ENCODE measurements around the gene ZSWIM2.
"Not testable (repeated sequence)": the region's sequence is repeated elsewhere in the genome, so short reads cannot be mapped to it uniquely, and the experiment has no call there.

Gene ZSWIM2

GRCh38 chr2:186842373-186842772 is 6.6 kb downstream of the ZSWIM2 start:
- no peaks in the 10 kb centered on the region for H3K4me1 ChIP-seq (ENCODE audit: control insufficient read depth, insufficient read depth, low read length)

GRCh38 chr2:186841940-186842339 is 7.0 kb downstream of the ZSWIM2 start:
- no peaks in the 10 kb centered on the region for H3K4me1 ChIP-seq (ENCODE audit: control insufficient read depth, insufficient read depth, low read length)
- H3K27me3 ChIP-seq (ENCODE audit: control insufficient read depth, insufficient read depth, low read length) = no peaks in the 10 kb centered on the region
- no peak overlapping the region for H3K4me3 ChIP-seq (ENCODE audit: low read length)
- DNase-seq (ENCODE audit: low read depth, low spot score) = no peak
- H3K36me3 ChIP-seq (ENCODE audit: control insufficient read depth, insufficient read depth, low read length) = no peaks in the 10 kb centered on the region
- no peaks in the 10 kb centered on the region for H3K9me3 ChIP-seq (ENCODE audit: control insufficient read depth, insufficient read depth, low read length)
- H3K27ac ChIP-seq (ENCODE audit: low read length) = no peak overlapping the region
- whole genome bisulfite sequencing (ENCODE audit: insufficient coverage, insufficient read length) = 100% methylated on average over 1 of the region's 3 CpGs

More at GRCh38 chr2:186842373-186842772, 6.6 kb downstream of the ZSWIM2 start:
- no peaks in the 10 kb centered on the region for H3K36me3 ChIP-seq (ENCODE audit: control insufficient read depth, insufficient read depth, low read length)
- no CpG with 5 or more reads among the region's 3 CpGs for WGBS (ENCODE audit: insufficient coverage, insufficient read length)
- H3K27ac ChIP-seq (ENCODE audit: low read length) = no peak overlapping the region
- no peak overlapping the region for H3K4me3 ChIP-seq (ENCODE audit: low read length)
- H3K9me3 ChIP-seq (ENCODE audit: control insufficient read depth, insufficient read depth, low read length) = no peaks in the 10 kb centered on the region
- no peak for DNase-seq (ENCODE audit: low read depth, low spot score)
- H3K27me3 ChIP-seq (ENCODE audit: control insufficient read depth, insufficient read depth, low read length) = no peaks in the 10 kb centered on the region

DNA sequence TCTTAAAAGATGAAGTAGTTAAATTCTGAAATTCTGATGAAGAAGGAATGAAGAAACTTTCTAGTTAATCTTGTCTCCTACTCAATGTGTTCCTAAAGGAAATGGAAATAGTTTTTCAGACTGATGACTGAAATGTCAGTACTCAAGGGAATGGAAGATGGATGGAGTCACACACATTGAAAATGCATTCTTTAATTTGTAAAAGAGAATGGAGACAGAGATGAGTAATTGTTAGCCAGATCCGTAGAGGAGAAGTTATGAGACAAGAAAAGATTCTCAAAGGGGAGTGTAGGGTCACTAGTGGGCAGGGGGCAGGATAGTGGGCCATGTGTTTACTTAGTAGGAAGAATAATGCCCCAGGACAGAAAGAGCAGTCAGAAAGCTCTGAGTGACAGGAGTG is 13.3 kb downstream of the ZSWIM2 start:
- H3K9me3 ChIP-seq (ENCODE audit: control insufficient read depth, insufficient read depth, low read length) = no peaks in the 10 kb centered on the region

DNA sequence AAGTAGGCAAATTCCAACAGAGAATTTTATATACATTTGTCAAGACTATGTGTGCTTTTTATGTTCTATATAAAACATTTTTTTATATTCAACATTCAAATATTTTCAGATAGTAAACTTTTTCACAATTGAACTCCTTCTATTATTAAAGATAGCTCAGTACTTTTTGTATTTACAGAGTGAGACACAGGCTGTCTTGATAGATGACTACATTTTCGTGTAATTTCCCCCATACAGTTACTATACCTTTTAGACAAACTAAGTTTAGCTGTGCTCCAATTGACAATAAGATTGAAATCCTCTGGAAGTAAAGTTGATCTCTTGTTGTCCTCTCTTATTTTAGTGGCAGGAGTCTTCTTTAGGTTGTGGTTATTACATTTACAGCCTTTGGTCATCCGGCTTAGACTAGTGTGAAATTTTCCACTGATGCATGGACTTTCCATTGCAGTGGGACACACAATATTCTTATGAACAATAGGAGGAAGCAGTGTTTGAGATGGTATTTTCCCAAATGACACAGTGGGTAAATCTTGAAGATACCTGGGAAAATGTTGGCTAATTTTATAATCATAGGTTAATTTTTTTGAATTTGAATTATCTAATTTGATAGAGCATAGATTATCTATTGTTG is 21.0 kb downstream of the ZSWIM2 start:
- H3K27ac ChIP-seq (ENCODE audit: low read length) = no peak overlapping the region
- no peaks in the 10 kb centered on the region for H3K9me3 ChIP-seq (ENCODE audit: control insufficient read depth, insufficient read depth, low read length)
- no peaks in the 10 kb centered on the region for H3K36me3 ChIP-seq (ENCODE audit: control insufficient read depth, insufficient read depth, low read length)
- no peaks in the 10 kb centered on the region for H3K4me1 ChIP-seq (ENCODE audit: control insufficient read depth, insufficient read depth, low read length)
- H3K27me3 ChIP-seq (ENCODE audit: control insufficient read depth, insufficient read depth, low read length) = no peaks in the 10 kb centered on the region
- no peak overlapping the region for H3K4me3 ChIP-seq (ENCODE audit: low read length)
- no CpG with 5 or more reads among the region's 2 CpGs for WGBS (ENCODE audit: insufficient coverage, insufficient read length)
- no peak for DNase-seq (ENCODE audit: low read depth, low spot score)

More for the DNA sequence above, 13.3 kb downstream of the ZSWIM2 start:
- no peak for DNase-seq (ENCODE audit: low read depth, low spot score)
- no peaks in the 10 kb centered on the region for H3K36me3 ChIP-seq (ENCODE audit: control insufficient read depth, insufficient read depth, low read length)
- no peak overlapping the region for H3K4me3 ChIP-seq (ENCODE audit: low read length)
- H3K27ac ChIP-seq (ENCODE audit: low read length) = no peak overlapping the region
- WGBS (ENCODE audit: insufficient coverage, insufficient read length) = no CpG with 5 or more reads among the region's 1 CpG
- no peaks in the 10 kb centered on the region for H3K27me3 ChIP-seq (ENCODE audit: control insufficient read depth, insufficient read depth, low read length)
- H3K4me1 ChIP-seq (ENCODE audit: control insufficient read depth, insufficient read depth, low read length) = no peaks in the 10 kb centered on the region

DNA sequence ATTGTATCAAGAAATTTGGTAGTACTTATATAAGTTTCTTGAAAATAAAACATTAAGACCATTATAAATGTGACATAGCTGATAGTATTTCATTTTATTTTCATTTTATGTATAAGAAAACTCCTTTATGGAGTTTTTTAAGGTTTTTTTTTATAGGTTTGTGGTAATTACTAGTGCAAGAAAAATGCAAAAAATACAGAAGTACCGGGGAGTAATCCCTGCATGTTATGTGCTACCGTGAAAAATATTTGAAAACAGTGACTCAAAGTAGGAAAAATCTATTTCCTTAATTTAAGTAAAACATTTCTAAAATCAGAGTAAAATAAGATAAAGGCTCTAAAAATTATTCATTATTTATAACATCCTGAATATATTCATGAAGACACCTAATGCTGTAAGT is 21.6 kb downstream of the ZSWIM2 start:
- Histone ChIP-seq H3K27me3 (ENCODE audit: control insufficient read depth, insufficient read depth, low read length) (no peaks in the 10 kb centered on the region), H3K4me1 (ENCODE audit: control insufficient read depth, insufficient read depth, low read length) (no peaks in the 10 kb centered on the region), H3K4me3 (ENCODE audit: low read length) (no peak overlapping the region), H3K9me3 (ENCODE audit: control insufficient read depth, insufficient read depth, low read length) (no peaks in the 10 kb centered on the region), H3K27ac (ENCODE audit: low read length) (no peak overlapping the region), H3K36me3 (ENCODE audit: control insufficient read depth, insufficient read depth, low read length) (no peaks in the 10 kb centered on the region)
- WGBS (ENCODE audit: insufficient coverage, insufficient read length) = no CpG with 5 or more reads among the region's 2 CpGs
- DNase-seq (ENCODE audit: low read depth, low spot score) = no peak

GRCh38 chr2:186822323-186822722 is 26.6 kb downstream of the ZSWIM2 start:
- no peaks in the 10 kb centered on the region for H3K27me3 ChIP-seq (ENCODE audit: control insufficient read depth, insufficient read depth, low read length)
- H3K36me3 ChIP-seq (ENCODE audit: control insufficient read depth, insufficient read depth, low read length) = no peaks in the 10 kb centered on the region
- H3K4me3 ChIP-seq (ENCODE audit: low read length) = no peak overlapping the region
- WGBS (ENCODE audit: insufficient coverage, insufficient read length) = no CpG with 5 or more reads among the region's 2 CpGs
- no peaks in the 10 kb centered on the region for H3K9me3 ChIP-seq (ENCODE audit: control insufficient read depth, insufficient read depth, low read length)
- H3K4me1 ChIP-seq (ENCODE audit: control insufficient read depth, insufficient read depth, low read length) = no peaks in the 10 kb centered on the region
- no peak for DNase-seq (ENCODE audit: low read depth, low spot score)
- no peak overlapping the region for H3K27ac ChIP-seq (ENCODE audit: low read length)

GRCh38 chr2:186820303-186820702 is 28.7 kb downstream of the ZSWIM2 start:
- DNase-seq (ENCODE audit: low read depth, low spot score) = no peak
- Histone ChIP-seq H3K9me3 (ENCODE audit: control insufficient read depth, insufficient read depth, low read length) (no peaks in the 10 kb centered on the region), H3K27ac (ENCODE audit: low read length) (no peak overlapping the region), H3K27me3 (ENCODE audit: control insufficient read depth, insufficient read depth, low read length) (no peaks in the 10 kb centered on the region), H3K36me3 (ENCODE audit: control insufficient read depth, insufficient read depth, low read length) (no peaks in the 10 kb centered on the region), H3K4me3 (ENCODE audit: low read length) (no peak overlapping the region), H3K4me1 (ENCODE audit: control insufficient read depth, insufficient read depth, low read length) (no peaks in the 10 kb centered on the region)
- WGBS (ENCODE audit: insufficient coverage, insufficient read length) = no CpG with 5 or more reads among the region's 7 CpGs

DNA sequence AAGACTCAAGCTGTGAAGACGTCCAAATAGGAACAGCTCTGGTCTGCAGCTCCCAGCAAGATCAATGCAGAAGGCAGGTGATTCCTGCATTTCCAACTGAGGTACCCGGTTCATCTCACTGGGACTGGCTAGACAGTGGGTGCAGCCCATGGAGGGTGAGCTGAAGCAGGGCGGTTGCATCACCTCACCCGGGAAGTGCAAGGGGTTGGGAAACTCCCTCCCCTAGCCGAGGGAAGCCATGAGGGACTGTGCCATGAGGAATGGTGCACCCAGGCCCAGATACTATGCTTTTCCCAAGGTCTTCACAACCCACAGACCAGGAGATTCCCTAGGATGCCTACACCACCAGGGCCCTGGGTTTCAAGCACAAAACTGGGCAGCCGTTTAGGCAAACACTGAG is 37.2 kb downstream of the ZSWIM2 start:
- DNase-seq (ENCODE audit: low read depth, low spot score); H3K27me3 ChIP-seq (ENCODE audit: control insufficient read depth, insufficient read depth, low read length); H3K27ac ChIP-seq (ENCODE audit: low read length); H3K4me3 ChIP-seq (ENCODE audit: low read length); H3K36me3 ChIP-seq (ENCODE audit: control insufficient read depth, insufficient read depth, low read length); H3K9me3 ChIP-seq (ENCODE audit: control insufficient read depth, insufficient read depth, low read length); H3K4me1 ChIP-seq (ENCODE audit: control insufficient read depth, insufficient read depth, low read length): not testable (repeated sequence)
- no CpG with 5 or more reads among the region's 6 CpGs for WGBS (ENCODE audit: insufficient coverage, insufficient read length)

DNA sequence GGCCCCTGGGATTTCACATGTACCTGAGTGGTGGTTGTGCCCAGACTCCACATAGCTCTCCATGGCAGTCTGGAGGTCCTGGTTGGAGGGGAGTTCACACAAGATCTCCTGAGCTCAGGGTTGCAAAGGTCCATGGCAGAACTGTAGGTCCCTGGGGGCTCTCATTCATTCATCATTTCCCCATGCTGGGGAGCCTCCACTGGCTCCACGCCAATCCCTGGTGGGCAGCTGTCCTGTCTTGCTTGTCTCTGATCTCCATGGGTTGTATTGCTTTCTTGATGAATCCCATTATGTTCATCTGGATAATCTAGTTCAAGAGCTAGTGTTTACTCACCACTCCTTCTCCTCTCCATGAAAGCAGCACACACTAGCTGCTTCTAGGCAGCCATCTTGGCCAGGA is 42.4 kb downstream of the ZSWIM2 start:
- Histone ChIP-seq H3K4me3 (ENCODE audit: low read length) (no peak overlapping the region), H3K27me3 (ENCODE audit: control insufficient read depth, insufficient read depth, low read length) (no peaks in the 10 kb centered on the region), H3K27ac (ENCODE audit: low read length) (no peak overlapping the region), H3K4me1 (ENCODE audit: control insufficient read depth, insufficient read depth, low read length) (no peaks in the 10 kb centered on the region), H3K9me3 (ENCODE audit: control insufficient read depth, insufficient read depth, low read length) (no peaks in the 10 kb centered on the region), H3K36me3 (ENCODE audit: control insufficient read depth, insufficient read depth, low read length) (no peaks in the 10 kb centered on the region)
- no peak for DNase-seq (ENCODE audit: low read depth, low spot score)
- no CpG with 5 or more reads among the region's 1 CpG for WGBS (ENCODE audit: insufficient coverage, insufficient read length)

DNA sequence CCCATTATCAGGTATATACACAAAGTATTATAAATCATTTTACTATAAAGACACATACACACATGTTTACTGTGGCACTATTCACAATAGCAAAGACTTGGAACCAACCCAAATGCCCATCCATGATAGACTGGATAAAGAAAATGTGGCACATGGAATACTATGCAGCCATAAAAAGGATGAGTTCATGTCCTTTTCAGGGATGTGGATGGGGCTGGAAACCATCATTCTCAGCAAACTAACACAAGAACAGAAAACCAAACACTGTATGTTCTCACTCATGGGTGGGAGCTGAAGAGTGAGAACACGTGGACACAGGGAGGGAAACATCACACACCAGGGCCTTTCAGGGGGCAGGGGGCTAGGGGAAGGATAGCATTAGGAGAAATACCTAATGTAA is 50.4 kb downstream of the ZSWIM2 start:
- WGBS (ENCODE audit: insufficient coverage, insufficient read length) = no CpG with 5 or more reads among the region's 1 CpG
- not testable (repeated sequence) for H3K4me1 ChIP-seq (ENCODE audit: control insufficient read depth, insufficient read depth, low read length); DNase-seq (ENCODE audit: low read depth, low spot score); H3K27me3 ChIP-seq (ENCODE audit: control insufficient read depth, insufficient read depth, low read length); H3K9me3 ChIP-seq (ENCODE audit: control insufficient read depth, insufficient read depth, low read length); H3K4me3 ChIP-seq (ENCODE audit: low read length); H3K36me3 ChIP-seq (ENCODE audit: control insufficient read depth, insufficient read depth, low read length); H3K27ac ChIP-seq (ENCODE audit: low read length)

DNA sequence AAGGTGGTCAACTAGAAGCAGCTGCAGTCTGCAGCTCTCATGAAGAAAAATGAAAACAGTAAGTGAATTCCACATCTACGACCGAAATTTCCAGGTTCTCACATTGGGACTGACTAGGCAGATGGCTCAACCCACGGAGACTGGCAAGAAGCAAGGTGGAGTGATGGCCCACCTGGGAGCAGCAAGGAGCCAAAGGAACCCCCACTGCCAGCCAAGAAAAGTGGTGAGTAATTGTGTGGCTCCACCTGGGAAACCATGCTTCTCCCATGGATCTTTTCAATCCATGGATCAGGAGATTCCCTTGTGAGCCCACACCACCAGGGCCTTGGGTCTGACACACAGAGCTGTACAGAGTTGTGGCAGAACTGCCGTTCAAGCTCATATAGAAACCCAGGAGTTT is 64.0 kb downstream of the ZSWIM2 start:
- no CpG with 5 or more reads among the region's 4 CpGs for WGBS (ENCODE audit: insufficient coverage, insufficient read length)
- no peak for DNase-seq (ENCODE audit: low read depth, low spot score)
- H3K9me3 ChIP-seq (ENCODE audit: control insufficient read depth, insufficient read depth, low read length) = no peaks in the 10 kb centered on the region
- no peak overlapping the region for H3K4me3 ChIP-seq (ENCODE audit: low read length)
- H3K36me3 ChIP-seq (ENCODE audit: control insufficient read depth, insufficient read depth, low read length) = no peaks in the 10 kb centered on the region
- no peaks in the 10 kb centered on the region for H3K27me3 ChIP-seq (ENCODE audit: control insufficient read depth, insufficient read depth, low read length)
- H3K27ac ChIP-seq (ENCODE audit: low read length) = no peak overlapping the region
- no peaks in the 10 kb centered on the region for H3K4me1 ChIP-seq (ENCODE audit: control insufficient read depth, insufficient read depth, low read length)

Data from iPS DF 6.9 (cell line).